ENCODE measurements around the gene UPF3B.
A peak's percentile ranks its signal among the peaks of the same experiment; 100 is the strongest.
"Not testable (repeated sequence)": the region's sequence is repeated elsewhere in the genome, so short reads cannot be mapped to it uniquely, and the experiment has no call there.

Gene UPF3B

GRCh38 chrX:119852382-119853353, at the start of gene UPF3B:
UPF3B (minus strand) TSS chrX:119852963; CDS start chrX:119852928, 35 bp downstream.
- peak; percentile 91 for DNase-seq
- ATAC-seq: peak; percentile 99

DNA sequence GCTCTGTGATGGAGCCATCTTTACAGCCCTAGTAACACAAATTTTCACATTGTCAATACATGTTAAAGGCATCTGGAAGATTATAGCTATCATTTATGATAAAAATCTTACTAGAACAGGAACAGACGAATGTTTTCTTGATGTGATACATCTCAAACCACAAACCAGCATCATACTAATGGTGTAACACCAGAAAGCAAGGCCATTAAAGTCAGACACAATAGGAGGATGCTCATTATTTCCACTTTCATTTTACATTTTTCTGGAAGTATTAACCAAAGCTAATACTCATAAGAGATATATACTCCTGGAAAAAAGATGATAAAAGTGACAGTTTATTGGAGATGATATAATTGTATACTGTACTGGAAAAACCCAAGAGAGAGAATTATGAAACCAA, 48.2 kb upstream of the UPF3B start:
- ATAC-seq: no peak
- no peak for DNase-seq

GRCh38 chrX:119899125-119899524, 46.4 kb upstream of the UPF3B start:
- DNase-seq (no peak), ATAC-seq (no peak)

- DNase-seq (no peak), ATAC-seq (no peak)
Measured at GRCh38 chrX:119895843-119896326, 43.1 kb upstream of the UPF3B start, which contains the start of gene AKAP14. AKAP14 (plus strand) TSS chrX:119895893; CDS start chrX:119903224, 7,331 bp downstream.

DNA sequence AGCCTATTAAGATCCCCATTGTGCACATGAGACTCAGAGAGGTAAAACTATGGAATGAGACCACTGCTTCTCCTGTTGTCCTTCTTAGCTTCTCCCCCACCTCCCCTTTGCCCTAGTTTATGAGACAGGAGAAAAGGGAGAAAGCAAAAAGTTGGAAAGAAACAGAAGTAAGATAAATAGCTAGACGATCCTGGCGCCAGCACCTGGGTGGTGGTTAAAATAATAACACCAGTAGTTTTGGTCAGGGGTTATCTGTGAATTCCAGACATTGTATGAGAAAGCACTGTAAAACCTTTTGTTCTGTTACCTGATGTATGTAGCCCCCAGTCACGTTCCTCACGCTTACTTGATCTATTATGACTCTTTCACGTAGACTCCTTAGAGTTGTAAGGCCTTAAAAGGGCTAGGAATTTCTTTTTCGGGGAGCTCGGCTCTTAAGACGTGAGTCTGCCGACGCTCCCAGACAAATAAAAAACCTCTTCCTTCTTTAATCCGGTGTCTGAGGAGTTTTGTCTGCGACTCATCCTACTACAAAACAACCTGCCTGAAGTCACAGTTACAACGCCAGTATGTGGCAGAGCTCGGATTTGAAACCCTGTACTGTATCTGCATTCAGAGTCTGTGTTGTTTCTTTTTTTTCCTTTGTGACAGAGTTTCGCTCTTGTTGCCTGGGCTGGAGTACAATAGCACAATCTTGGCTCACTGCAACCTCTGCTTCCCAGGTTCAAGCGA, 39.4 kb upstream of the UPF3B start:
- not testable (repeated sequence) for ATAC-seq, DNase-seq

- not testable (repeated sequence) for ATAC-seq
Measured at GRCh38 chrX:119890626-119891025, 37.9 kb upstream of the UPF3B start.

DNA sequence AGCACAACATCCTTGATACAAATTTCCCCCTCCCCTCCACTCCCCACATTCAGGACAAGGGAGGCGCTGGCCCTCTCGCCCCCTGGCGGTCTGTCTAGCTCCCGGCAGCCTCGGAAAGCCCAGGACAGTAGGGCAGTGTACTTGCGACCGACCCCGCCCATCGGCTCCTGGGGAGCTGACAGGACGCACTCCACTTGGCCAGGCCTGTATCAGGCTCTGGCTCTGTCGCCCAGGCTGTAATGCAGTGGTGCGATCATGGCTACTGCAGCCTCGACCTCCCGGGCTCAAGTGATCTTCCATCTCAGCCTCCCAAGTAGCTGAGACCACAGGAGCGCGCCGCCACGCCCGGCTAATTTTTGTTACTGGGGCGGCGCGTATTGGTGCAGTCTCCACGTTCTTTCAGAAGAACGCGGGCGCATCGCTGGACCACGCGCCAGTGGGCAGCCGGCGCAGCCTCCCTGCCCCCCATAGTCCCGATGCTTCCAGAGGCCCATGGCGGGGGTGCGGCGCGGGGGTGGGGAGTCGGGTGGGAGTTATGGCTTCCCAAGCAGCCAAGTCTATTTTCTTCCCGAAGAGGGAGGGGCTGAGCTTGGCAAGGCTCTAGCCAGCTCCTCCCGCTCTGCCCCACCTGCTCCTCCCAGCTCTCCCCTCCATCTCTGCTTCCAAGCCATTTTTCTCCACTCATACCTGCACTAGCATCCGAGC, 35.1 kb upstream of the UPF3B start:
- peak; percentile 91 for ATAC-seq
- DNase-seq: peak; percentile 72

More at GRCh38 chrX:119890626-119891025, 37.9 kb upstream of the UPF3B start:
- not testable (repeated sequence) for DNase-seq

- DNase-seq: no peak
- ATAC-seq: no peak
Measured at GRCh38 chrX:119885554-119886428, 33.0 kb upstream of the UPF3B start.

DNA sequence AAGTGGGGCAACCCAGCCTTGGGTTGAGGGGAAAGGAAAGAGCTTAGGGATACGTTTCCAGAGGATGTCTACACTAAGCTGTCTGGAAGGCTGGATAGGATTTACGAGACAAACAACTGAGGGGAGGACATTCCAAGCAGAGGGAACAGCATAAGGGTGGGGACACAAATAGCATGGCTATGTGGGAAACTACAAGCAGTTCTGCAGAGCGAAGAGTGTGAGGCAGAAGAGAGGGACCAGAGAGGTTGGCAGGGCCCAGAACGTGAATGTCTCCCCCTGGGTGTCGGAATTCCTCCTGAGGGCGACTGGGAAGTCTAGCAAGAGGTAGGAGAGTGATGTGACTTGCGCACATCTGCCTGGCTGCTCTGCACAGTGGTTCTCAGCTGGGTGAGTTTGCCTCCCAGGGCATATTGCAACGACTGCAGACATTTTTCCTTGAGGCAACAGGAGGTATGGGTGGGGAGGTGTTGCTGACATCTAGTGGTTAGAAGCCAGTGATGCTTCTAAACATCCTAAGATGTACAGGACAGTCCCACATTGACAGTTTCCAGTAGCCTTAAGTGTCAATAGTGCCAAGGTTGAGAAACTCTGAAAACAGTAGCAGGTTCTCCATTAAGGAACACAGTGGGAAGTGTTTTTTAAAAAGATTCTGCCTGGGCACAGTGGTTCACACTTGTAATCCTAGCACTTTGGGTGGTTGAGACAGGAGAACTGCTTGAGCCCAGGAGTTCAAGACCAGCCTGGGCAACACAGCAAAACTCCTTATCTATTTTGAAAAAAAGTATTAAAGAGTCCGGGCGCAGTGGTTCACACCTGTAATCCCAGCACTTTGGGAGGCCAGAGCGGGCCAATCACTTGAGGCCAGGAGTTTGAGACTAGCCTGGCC, 28.0 kb upstream of the UPF3B start:
- ATAC-seq (peak; percentile 90), DNase-seq (no peak)

DNA sequence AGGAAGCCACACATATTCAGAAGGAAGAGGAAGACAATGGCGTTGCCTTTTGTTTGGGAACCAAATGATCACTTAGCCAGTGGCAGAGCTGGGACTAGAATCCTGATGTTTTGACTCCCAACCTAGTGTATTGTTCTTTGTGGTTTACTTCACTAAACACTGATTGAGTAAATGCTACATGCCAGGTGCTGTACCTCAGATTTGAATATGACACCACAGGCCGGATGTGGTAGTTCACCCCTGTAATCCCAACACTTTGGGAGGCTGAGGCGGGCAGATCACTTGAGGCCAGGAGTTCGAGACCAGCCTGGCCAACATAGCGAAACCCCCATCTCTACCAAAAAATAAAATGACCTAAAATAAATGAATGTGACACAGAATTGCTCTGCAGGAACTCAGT, 27.3 kb upstream of the UPF3B start:
- ATAC-seq: no peak
- DNase-seq: no peak

DNA sequence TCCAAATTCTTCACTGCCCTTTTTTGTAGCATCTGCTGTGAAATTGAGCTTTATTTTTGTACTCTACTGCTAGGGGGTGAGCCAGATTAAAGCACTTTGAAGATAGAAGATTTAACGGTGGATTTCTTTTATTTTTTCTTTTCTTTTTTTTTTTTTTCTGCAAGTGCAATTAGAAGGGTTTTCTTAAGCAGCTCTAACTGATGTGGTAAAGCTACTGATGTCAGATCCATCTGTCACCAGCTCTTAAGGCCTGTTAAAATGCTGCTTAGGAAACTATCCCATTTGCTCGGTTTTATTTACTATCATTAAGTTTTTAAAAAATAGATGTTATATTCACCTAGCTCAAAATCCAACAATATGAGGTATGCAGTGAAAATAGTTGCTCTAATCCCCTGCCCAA, 26.0 kb upstream of the UPF3B start:
- DNase-seq (no peak), ATAC-seq (no peak)

GRCh38 chrX:119871599-119872395, 19.0 kb upstream of the UPF3B start, which contains the start of the genes NDUFA1 and RNF113A:
NDUFA1 (plus strand) TSS chrX:119871832; CDS start chrX:119871912, 80 bp downstream.
RNF113A (minus strand) TSS chrX:119871733; CDS start chrX:119871613, 120 bp downstream.
- peak; percentile 97 for ATAC-seq
- peak; percentile 83 for DNase-seq

DNA sequence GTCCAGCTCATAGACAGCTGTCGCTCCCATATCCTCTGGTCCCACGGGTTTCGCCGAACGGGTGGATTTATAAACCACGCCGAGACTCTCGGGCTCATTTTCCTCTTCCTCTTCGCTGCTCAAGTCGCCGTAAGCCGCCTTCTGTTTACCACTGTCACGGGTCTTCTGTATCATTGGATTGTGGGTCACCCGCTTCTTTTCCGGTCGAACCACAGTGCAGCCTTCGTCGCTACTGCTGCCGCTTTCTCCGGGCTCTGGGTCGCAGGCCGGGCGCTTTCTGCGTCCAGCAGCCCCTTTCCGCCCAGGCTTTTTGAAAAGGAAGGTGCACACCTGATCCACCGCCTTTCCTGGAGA, 18.5 kb upstream of the UPF3B start:
- no peak for DNase-seq
- ATAC-seq: peak; percentile 37

DNA sequence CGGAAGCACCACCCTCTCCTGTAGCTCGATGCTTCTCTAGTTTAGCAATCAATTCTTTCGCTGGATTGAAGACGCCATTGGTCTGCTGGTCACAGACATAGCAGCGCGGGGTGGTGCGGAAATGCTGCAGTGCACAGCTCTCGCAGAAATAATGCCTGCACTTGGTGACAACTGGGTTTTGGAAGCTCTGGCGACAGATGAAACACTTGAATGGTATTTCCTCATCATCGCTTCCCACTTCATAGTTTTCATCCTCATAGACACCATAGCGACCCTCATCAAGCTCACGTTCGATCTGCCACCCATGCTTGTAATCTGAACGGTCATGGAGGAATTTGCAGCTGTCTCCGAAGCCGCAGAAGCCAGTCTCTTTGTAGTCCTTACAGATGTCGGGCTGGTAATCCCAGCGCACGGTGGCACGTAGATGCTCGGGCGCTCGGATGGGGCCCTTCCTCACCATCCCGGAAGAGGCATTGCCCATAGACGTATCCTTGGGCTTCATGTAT, 17.9 kb upstream of the UPF3B start:
- DNase-seq: peak; percentile 19
- ATAC-seq: peak; percentile 3

DNA sequence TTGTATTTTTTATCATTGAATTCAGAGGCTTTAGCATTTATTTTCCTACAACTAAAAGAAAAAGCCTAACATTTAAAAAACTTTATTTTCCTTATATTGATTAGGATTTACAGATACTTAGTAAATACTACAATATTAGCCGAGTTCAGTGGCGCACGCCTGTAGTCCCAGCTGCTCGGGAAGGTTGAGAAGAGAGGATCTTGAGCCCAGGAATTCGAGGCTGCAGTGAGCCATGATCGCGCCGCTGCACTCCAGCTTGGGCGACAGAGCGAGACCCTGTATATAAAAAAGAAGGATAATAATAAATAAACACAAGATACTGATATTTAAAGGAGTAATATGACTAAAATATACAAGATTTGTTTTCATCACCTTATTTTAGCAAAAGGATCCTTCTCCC, 681 bp upstream of the UPF3B start:
- ATAC-seq: no peak
- no peak for DNase-seq

DNA sequence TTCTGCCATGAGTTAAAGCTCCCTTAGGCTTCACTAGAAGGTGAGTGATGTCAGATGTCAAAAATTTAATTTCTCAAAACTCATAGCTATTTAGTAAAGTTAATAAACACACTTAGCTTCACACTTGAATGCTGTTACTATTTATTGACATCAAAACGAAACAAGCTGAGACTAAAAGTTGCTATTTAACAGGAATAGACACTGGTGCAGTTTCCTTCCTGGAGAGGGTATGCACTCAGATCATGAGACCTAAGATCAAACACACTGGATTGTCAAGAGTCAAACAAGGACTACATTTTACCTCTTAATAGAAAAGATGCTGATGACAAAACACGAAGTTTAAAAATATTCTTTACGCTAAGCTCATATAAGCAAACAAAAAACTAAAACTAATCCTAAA, 18.9 kb downstream of the UPF3B start:
- DNase-seq (no peak), ATAC-seq (no peak)

- no peak for ATAC-seq
- no peak for DNase-seq
Measured at GRCh38 chrX:119828446-119828845, 24.3 kb downstream of the UPF3B start.

GRCh38 chrX:119826399-119826959, 26.3 kb downstream of the UPF3B start:
- ATAC-seq: peak; percentile 32
- DNase-seq: no peak
